OCI-LY3 (cell line): ENCODE results near the gene AVP.
A peak's percentile ranks its signal among the peaks of the same experiment; 100 is the strongest.

Experiments
- H2AFZ ChIP-seq: fragments of 200-600, 300-600 bp; shearing (Covaris generic); 2 replicates; pipeline ENCODE4 v1.6.0; 2014; ENCODE audit warnings: antibody characterized with exemption, low read depth, low read length
- H3K27ac ChIP-seq: fragments of 200-600, 300-600 bp; sonication (generic); 2 replicates; pipeline ENCODE4 v1.5.1; 2014; ENCODE audit warnings: mild to moderate bottlenecking, low read length, moderate library complexity, mixed read lengths
- H3K27me3 ChIP-seq: fragments of 200-600, 300-600 bp; sonication (generic); 2 replicates; pipeline ENCODE4 v1.6.1; 2014; ENCODE audit warnings: low read depth, low read length, mixed read lengths
- H3K36me3 ChIP-seq: fragments of 200-600, 300-600 bp; sonication (generic); replicated peaks from 2 replicates; pipeline ENCODE3; 2014; ENCODE audit warnings: low read depth, low read length, mixed read lengths
- H3K4me1 ChIP-seq: fragments of 300-600, 200-600 bp; sonication (generic); 2 replicates; pipeline ENCODE4 v1.6.1; 2014; ENCODE audit warnings: low read length, mixed read lengths
- H3K4me2 ChIP-seq: fragments of 200-600, 300-600 bp; sonication (generic); 2 replicates; pipeline ENCODE4 v1.6.1; 2014; ENCODE audit warnings: low read length, mixed read lengths
- H3K4me3 ChIP-seq: fragments of 300-600, 200-600 bp; sonication (generic); 2 replicates; pipeline ENCODE4 v1.5.1; 2014; ENCODE audit warnings: antibody characterized with exemption, mild to moderate bottlenecking, low read length, moderate library complexity
- H3K79me2 ChIP-seq: fragments of 300-600, 200-600 bp; shearing (Covaris generic); 2 replicates; pipeline ENCODE4 v1.6.1; 2014; ENCODE audit warnings: mild to moderate bottlenecking, low read length, mixed read lengths
- H3K9ac ChIP-seq: fragments of 300-600, 200-600 bp; shearing (Covaris generic); 2 replicates; pipeline ENCODE4 v1.6.0; 2014; ENCODE audit warnings: mild to moderate bottlenecking, low read length, moderate library complexity
- H3K9me3 ChIP-seq: fragments of 200-600, 300-600 bp; shearing (Covaris generic); 2 replicates; pipeline ENCODE4 v1.6.1; 2014; ENCODE audit warnings: low read length, mixed read lengths; ENCODE audit not compliant: insufficient read depth
- H4K20me1 ChIP-seq: fragments of 200-600, 300-600 bp; sonication (generic); 2 replicates; pipeline ENCODE4 v1.6.1; 2016; ENCODE audit warnings: low read length, mixed read lengths; ENCODE audit not compliant: insufficient read depth
- CTCF ChIP-seq: fragments of 200-600, 300-600 bp; sonication (generic); IDR thresholded peaks from 2 replicates; pipeline ENCODE4 v1.5.1; 2014; ENCODE audit warnings: antibody characterized with exemption, low read length, low read depth
- EZH2phosphoT487 ChIP-seq: fragments of 200-600 bp; shearing (Covaris generic); IDR thresholded peaks from 2 replicates; pipeline ENCODE4 v1.6.1; 2018; ENCODE audit warnings: antibody characterized with exemption, mixed run types, low read depth

Gene AVP

GRCh38 chr20:3116341-3116740 lies 31.8 kb upstream of the AVP start:
- Histone ChIP-seq H3K27me3 (no peaks in the 10 kb centered on the region), H4K20me1 (peaks cover 4% of the 10 kb centered on the region; the same call in 1 of the 2 replicates), H3K4me1 (no peaks in the 10 kb centered on the region), H3K9me3 (no peaks in the 10 kb centered on the region), H3K36me3 (peaks cover 10% of the 10 kb centered on the region), H3K79me2 (no peaks in the 10 kb centered on the region; the same call in 1 of the 2 replicates), H3K9ac (no peak overlapping the region), H3K27ac (no peak overlapping the region), H3K4me3 (no peak overlapping the region), H3K4me2 (no peak overlapping the region), H2AFZ (no peak overlapping the region)
- TF ChIP-seq EZH2phosphoT487 (no peak), CTCF (no peak)

GRCh38 chr20:3115190-3116107 lies 30.9 kb upstream of the AVP start:
- H3K9me3 ChIP-seq: no peaks in the 10 kb centered on the region
- H3K4me3 ChIP-seq: no peak overlapping the region
- no peak overlapping the region for H2AFZ ChIP-seq
- no peak for TF ChIP-seq EZH2phosphoT487
- TF ChIP-seq CTCF: peak; percentile 58
- H3K9ac ChIP-seq: no peak overlapping the region
- no peaks in the 10 kb centered on the region for H3K4me1 ChIP-seq
- H4K20me1 ChIP-seq: peaks cover 4% of the 10 kb centered on the region; the same call in 1 of the 2 replicates
- no peak overlapping the region for H3K27ac ChIP-seq
- peaks cover 4% of the 10 kb centered on the region for H3K36me3 ChIP-seq
- no peaks in the 10 kb centered on the region; the same call in 1 of the 2 replicates for H3K79me2 ChIP-seq
- no peak overlapping the region for H3K4me2 ChIP-seq
- no peaks in the 10 kb centered on the region for H3K27me3 ChIP-seq

GRCh38 chr20:3111995-3112394 lies 27.5 kb upstream of the AVP start:
- Histone ChIP-seq H2AFZ (no peak overlapping the region), H4K20me1 (peaks cover 4% of the 10 kb centered on the region; the same call in 1 of the 2 replicates), H3K27ac (no peak overlapping the region), H3K27me3 (no peaks in the 10 kb centered on the region), H3K9ac (no peak overlapping the region), H3K36me3 (peaks cover 13% of the 10 kb centered on the region), H3K4me3 (no peak overlapping the region), H3K79me2 (no peaks in the 10 kb centered on the region; the same call in 1 of the 2 replicates), H3K4me1 (no peaks in the 10 kb centered on the region), H3K9me3 (no peaks in the 10 kb centered on the region), H3K4me2 (no peak overlapping the region)
- TF ChIP-seq CTCF (no peak), EZH2phosphoT487 (no peak)

GRCh38 chr20:3111507-3111906 lies 27.0 kb upstream of the AVP start:
- no peak overlapping the region for H3K27ac ChIP-seq
- H3K4me2 ChIP-seq: no peak overlapping the region
- H3K79me2 ChIP-seq: no peaks in the 10 kb centered on the region; the same call in 1 of the 2 replicates
- H3K36me3 ChIP-seq: peaks cover 14% of the 10 kb centered on the region
- peaks cover 4% of the 10 kb centered on the region; the same call in 1 of the 2 replicates for H4K20me1 ChIP-seq
- H3K9me3 ChIP-seq: no peaks in the 10 kb centered on the region
- H3K27me3 ChIP-seq: no peaks in the 10 kb centered on the region
- H3K4me1 ChIP-seq: no peaks in the 10 kb centered on the region
- H3K4me3 ChIP-seq: no peak overlapping the region
- no peak overlapping the region for H2AFZ ChIP-seq
- H3K9ac ChIP-seq: no peak overlapping the region
- TF ChIP-seq EZH2phosphoT487 (no peak), CTCF (no peak)
